IPS-11a (cell line): ENCODE data around the gene ATP6V0E1.
"Not testable (repeated sequence)": the region's sequence is repeated elsewhere in the genome, so short reads cannot be mapped to it uniquely, and the experiment has no call there.

Experiments used
- H3K4me3 ChIP-seq: one replicate; pipeline ENCODE4 v1.5.1; 2013; ENCODE audit warnings: low read depth, low read length, control low read depth

Gene ATP6V0E1

DNA sequence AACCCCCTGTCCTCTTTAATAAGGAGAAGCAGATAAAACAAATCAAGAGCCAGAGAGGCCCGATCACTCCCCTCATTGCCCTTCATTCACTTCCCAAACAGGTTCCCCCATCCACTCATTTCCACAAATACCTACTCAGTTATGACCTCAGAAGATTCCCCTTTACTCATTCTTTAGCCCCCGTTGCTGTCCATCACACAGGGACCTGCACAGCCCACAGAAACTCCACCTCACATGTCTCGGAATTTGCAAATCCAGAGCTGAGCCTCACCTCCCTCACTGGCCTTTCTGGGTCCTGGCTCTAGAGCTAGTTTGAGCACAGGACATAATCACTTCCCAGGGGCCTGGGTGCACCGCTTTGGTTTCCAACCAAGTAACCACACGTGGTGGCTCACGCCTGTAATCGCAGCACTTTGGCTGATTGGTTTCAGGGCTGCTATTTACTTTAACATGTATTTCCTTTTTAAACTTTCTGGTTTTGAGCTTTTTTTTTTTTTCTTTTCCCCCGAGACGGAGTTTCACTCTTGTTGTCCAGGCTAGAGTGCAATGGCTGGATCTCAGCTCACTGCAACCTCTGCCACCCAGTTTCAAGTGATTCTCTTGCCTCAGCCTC is 17.8 kb downstream of the ATP6V0E1 start:
- H3K4me3 ChIP-seq: no peak overlapping the region

- no peak overlapping the region for H3K4me3 ChIP-seq
Measured at GRCh38 chr5:173003360-173003759, 19.8 kb downstream of the ATP6V0E1 start.

- no peak overlapping the region for H3K4me3 ChIP-seq
Measured at GRCh38 chr5:173004013-173004412, 20.4 kb downstream of the ATP6V0E1 start.

DNA sequence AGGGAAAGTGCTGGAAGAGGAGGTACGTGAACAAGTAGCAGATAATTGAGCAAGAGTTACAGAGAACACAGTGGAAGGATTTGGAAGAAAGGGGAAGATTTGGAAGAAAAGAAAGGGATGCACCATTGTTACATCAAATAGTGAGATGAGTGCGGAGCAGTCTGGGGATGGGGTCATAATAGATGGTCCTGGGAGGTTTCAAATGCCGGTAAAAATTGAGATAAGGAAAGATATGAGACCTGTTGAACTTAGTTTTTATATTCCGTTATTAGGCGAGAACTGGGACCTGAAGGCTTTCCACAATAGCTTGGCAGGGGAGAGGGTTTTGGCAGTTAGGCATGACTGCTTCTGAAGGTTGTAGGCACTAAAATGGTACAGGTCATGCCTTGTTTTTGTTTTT is 20.9 kb downstream of the ATP6V0E1 start:
- H3K4me3 ChIP-seq: no peak overlapping the region

DNA sequence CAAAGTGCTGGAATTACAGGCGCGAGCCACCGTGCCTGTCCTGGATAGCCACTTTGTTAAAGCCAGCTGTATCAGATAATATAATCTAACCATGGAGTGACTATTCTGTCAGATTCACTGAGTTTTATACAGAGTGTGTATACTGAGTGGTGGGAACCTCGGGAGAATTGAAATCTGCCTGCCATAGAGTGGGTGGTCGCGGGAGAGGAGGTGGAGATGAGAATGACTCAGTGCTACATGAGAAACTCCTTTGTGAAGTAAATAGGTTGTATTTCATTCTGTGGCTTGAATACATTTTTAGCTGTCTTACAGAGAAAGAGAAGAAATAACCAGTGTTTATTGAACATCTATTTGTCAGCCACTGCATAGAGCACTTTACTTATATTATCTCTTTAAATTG is 26.4 kb downstream of the ATP6V0E1 start:
- no peak overlapping the region for H3K4me3 ChIP-seq

DNA sequence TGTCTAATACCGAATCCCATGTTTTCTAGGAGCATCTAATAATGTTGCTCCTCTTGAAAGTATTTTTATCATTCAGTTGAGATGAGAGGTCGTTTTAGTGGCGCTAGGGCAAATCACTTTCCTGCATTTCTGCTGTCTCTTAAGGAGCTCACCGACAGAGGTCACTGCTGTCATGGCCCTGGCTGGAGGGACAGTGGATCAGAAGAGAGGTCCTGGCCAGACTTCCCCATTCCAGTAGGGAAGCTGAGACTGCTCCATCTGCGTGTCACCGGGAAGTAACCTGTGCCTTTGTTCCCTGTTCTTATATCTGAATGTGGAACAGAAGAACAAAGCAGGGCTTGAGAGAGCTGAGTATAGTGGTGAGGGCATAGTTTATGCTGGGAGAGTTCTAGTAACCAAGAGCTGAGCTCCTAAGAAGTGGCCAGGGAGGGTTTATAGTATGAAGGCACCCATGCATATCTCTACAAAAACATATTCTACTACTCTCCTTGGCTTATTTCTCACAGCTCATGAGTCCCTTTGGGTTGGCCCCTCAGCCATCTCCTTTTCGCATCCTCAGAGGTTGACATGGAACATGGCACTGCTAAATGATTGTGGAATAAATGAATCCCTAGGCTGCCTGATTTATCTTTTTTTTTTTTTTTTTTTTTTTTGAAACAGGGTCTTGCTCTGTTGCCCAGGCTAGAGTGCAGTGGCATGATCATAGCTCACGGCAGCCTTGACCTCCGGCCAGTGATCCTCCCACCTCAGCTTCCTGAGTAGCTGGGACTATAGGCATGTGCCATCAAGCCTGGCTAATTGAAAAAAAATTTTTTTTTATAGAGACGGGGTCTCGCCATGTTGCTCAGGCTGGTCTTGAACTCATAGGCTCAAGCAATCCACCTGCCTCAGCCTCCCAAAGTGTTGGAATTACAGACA is 27.2 kb downstream of the ATP6V0E1 start:
- H3K4me3 ChIP-seq: no peak overlapping the region

DNA sequence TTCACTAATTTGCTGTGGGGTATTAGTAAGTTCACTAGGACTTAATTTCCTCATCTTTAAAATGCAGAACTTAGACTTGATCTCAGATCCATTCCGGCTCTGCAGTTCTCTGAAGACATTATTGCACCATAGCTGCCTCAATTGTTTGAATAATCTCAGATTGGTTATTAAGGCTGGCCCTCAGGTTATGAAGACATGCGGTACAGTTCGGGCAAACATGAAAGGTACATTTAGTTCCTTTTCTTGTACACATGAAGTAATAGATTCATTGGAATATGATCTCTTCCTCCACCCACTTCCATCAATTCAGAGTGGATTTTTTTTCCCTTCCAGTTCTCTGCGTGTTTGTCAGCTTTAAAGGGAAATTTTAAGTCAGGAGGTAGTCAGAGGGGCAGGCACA is 28.0 kb downstream of the ATP6V0E1 start:
- no peak overlapping the region for H3K4me3 ChIP-seq

DNA sequence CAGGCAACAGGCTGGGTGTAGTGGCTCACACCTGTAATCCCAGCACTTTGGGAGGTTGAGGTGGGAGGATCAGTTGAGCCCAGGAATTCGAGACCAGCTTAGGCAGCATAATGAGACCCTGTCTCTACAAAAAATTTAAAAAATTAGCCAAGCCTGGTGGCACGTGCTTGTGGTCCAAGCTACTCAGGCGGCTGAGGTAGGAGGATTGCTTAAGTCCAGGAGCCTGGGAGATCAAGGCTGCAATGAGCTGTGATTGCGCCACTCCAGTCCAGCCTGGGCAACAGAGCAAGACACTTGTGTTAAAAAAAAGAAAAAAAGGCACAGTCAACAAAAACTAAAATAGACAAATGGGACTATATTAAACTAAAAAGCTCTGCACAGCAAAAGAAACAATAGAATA is 29.3 kb downstream of the ATP6V0E1 start:
- no peak overlapping the region for H3K4me3 ChIP-seq

GRCh38 chr5:173014671-173015070 is 31.1 kb downstream of the ATP6V0E1 start:
- H3K4me3 ChIP-seq: no peak overlapping the region

DNA sequence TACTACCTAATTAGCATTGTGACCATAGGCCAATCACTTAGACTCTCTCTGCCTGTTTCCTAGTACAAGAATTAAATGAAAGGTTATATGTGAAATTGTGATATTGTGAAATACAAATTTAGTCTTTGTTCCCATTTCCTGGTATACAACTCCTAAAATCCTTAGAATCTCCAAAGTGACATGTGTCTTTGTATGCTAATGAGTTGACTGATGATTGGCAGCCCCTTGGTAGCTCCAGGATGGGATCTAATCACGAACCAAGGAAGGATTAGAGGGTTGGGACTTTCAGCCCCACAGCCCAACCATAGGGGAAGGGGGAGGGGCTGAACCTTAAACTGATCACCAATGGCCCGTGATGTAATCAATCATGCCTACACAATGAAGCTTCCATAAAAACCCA is 31.6 kb downstream of the ATP6V0E1 start:
- H3K4me3 ChIP-seq: no peak overlapping the region

GRCh38 chr5:173015598-173016455 is 32.3 kb downstream of the ATP6V0E1 start:
- no peak overlapping the region for H3K4me3 ChIP-seq

GRCh38 chr5:173016598-173017046 is 33.1 kb downstream of the ATP6V0E1 start:
- no peak overlapping the region for H3K4me3 ChIP-seq

DNA sequence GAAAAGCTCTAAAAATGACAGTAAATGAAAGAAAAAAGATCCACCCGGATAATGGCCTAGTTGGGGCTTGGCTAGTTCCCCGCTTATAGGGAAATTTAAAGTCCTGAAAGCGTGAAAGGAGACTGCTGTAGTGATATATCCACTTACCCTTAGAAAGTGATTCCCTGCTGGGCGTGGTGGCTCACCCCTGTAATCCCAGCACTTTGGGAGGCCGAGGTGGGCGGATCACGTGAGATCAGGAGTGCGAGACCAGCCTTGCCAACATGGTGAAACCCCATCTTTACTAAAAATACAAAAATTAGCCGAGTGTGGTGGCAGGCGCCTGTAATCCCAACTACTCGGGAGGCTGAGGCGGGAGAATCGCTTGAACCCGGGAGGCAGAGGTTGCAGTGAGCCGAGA is 33.5 kb downstream of the ATP6V0E1 start:
- not testable (repeated sequence) for H3K4me3 ChIP-seq

DNA sequence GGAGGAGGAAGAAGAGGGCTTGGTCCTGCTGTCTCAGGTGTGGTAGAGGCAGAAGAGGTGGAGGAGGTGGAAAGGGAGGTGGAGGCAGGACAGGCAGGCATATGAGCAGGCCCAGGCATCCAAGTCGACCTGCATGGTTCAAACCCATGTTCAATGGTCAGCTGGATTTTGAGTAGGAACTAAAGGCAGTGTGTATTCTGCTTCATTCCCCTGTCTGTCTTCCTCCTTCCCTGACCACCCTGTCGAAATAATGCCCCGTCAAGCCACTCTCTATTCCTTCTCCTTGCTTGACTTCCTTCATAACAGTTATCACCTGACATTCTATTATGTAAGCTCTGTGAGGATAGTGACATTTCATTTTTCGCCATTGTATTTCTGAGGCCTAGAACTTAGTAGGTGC is 34.8 kb downstream of the ATP6V0E1 start:
- H3K4me3 ChIP-seq: no peak overlapping the region

DNA sequence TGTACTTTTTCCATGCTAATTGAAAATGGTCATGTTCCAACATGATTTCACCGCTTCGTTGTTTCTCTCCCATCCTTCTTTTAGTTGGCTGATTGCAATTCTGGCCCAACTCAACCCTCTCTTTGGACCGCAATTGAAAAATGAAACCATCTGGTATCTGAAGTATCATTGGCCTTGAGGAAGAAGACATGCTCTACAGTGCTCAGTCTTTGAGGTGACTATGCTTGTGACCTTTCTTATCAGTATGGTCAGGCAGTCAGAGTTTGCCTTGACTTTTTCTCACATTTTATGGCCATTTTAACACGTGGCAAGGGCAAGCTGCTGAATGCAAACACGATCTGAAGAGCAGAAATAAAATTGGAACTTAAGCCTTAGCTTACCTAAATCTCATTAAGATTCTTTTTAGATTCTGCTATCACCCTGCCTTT is 36.6 kb downstream of the ATP6V0E1 start:
- no peak overlapping the region for H3K4me3 ChIP-seq

DNA sequence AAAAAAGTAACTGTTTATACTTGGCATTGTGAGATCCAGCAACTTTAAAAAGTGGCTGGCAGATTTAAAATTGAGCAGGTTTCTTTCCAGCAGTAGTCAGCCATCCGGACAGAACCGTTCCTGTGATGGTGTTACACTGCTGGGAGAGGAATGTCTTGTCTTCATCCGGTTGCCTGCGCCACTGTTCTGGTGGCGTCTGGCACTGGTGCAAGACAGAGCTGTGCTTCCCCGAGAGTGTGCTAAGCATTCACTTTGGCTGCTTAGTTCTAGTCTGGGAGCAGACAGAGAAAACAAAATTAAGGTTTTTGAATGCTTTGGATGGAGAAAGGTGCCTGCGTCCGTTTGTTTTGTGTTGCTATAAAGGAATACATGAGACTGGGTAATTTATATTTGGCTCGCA is 37.1 kb downstream of the ATP6V0E1 start:
- H3K4me3 ChIP-seq: no peak overlapping the region

DNA sequence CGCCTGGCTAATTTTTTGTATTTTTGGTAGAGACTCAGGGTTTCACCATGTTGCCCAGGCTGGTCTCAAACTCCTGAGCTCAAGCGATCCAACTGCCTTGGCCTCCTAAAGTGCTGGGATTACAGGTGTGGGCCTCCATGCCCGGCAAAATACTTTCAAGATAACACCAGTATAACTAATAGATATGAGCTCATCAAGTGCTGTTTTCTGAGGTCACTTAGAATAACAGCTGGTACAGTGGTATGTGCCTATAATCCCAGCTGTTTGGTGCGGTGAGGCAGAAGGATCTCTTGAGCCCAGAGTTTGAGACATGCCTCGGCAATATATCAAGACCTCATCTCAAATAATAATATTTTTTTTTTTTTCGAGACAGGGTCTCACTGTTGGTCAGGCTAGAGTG is 42.1 kb downstream of the ATP6V0E1 start:
- no peak overlapping the region for H3K4me3 ChIP-seq

- no peak overlapping the region for H3K4me3 ChIP-seq
Measured at GRCh38 chr5:173027905-173028304, 44.3 kb downstream of the ATP6V0E1 start.

DNA sequence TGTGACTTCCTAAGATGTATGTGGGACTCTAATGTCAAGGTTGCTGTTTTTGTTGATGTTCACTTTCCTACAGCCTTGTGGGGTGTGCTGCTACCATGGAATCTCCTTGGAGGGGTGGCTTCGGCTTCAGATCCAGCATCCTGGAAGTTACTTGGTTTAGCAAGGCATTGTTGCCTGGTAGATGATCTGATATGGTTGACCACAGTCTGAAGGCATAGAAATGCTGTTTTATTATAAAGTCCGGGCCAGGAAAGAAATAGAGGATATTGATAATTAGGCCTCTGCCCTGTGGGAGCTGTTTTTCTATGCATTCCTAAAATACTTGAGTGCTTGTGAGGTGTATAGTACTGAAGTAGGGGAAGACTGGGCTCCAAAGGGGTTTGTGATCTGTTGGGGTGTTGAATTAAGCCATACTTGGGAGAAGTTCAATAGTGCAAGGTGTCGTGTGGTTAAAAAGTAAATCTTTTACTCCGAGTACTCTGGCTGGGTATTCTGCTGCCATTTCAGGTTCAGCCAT is 45.3 kb downstream of the ATP6V0E1 start:
- no peak overlapping the region for H3K4me3 ChIP-seq

DNA sequence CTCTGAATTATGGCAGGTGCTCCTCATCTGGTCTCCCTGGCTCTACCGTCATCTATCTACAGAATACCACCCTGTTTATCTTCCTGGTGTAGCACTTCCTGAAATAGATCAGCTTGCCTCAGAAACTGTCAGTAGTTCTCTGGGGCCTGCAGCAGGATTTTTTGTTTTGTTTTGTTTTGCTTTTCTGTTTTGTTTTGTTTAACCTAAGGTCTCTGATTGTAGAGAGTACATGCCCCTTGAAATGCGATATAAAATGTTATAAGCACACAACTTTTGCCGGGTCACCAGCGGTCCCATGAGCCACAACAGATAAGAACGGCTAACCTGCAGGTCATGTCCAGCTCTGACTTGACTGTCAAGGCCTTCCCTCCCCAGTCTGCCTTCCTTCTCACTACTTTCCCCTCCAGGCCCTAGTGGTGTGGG is 45.9 kb downstream of the ATP6V0E1 start:
- no peak overlapping the region for H3K4me3 ChIP-seq

DNA sequence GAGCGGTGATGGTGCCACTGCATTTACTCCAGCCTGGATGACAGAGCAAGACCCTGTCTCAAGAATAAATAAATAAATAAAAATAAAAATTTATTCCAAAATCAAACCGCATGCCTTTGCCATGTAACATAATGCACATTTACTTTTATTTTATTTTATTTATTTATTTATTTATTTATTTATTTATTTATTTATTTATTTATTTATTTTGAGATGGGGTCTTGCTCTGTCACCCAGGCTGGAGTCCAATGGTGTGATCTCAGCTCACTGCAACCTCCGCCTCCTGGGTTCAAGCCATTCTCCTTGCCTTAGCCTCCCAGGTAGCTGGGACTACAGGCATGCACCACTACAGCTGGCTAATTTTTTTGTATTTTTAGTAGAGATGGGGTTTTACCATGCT is 48.5 kb downstream of the ATP6V0E1 start:
- not testable (repeated sequence) for H3K4me3 ChIP-seq
